ENCODE measurements around the gene CDH13.

The CDH13 gene

GRCh38 chr16:82949016-82949415 lies 322.2 kb downstream of the CDH13 start:
- Histone ChIP-seq H3K79me2 (ENCODE audit: control insufficient read depth, low read length) (no peaks in the 10 kb centered on the region), H3K4me1 (ENCODE audit: control insufficient read depth, low read length) (no peaks in the 10 kb centered on the region), H3K9me2 (replicated peaks; ENCODE audit: control insufficient read depth, low read length) (no peaks in the 10 kb centered on the region), H3K27me3 (ENCODE audit: control insufficient read depth, low read length) (no peaks in the 10 kb centered on the region), H3K4me2 (ENCODE audit: low read length) (no peak overlapping the region), H4K20me1 (ENCODE audit: control insufficient read depth, insufficient read depth, low read depth, low read length) (no peaks in the 10 kb centered on the region), H3K9me3 (ENCODE audit: control insufficient read depth, insufficient read depth, low read length) (no peaks in the 10 kb centered on the region), H3K27ac (ENCODE audit: low read depth, low read length) (no peak overlapping the region), H3F3A (ENCODE audit: control insufficient read depth, insufficient read depth) (no peaks in the 10 kb centered on the region), H3K4me3 (ENCODE audit: low read length) (no peak overlapping the region), H3K36me3 (ENCODE audit: control insufficient read depth, low read length) (no peaks in the 10 kb centered on the region)
- TF ChIP-seq EZH2phosphoT487 (IDR thresholded peaks at IDR 0.05; ENCODE audit: borderline replicate concordance, low read length): no peak
- TF ChIP-seq, protein P1, sequence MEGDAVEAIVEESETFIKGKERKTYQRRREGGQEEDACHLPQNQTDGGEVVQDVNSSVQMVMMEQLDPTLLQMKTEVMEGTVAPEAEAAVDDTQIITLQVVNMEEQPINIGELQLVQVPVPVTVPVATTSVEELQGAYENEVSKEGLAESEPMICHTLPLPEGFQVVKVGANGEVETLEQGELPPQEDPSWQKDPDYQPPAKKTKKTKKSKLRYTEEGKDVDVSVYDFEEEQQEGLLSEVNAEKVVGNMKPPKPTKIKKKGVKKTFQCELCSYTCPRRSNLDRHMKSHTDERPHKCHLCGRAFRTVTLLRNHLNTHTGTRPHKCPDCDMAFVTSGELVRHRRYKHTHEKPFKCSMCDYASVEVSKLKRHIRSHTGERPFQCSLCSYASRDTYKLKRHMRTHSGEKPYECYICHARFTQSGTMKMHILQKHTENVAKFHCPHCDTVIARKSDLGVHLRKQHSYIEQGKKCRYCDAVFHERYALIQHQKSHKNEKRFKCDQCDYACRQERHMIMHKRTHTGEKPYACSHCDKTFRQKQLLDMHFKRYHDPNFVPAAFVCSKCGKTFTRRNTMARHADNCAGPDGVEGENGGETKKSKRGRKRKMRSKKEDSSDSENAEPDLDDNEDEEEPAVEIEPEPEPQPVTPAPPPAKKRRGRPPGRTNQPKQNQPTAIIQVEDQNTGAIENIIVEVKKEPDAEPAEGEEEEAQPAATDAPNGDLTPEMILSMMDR (IDR thresholded peaks at IDR 0.05; ENCODE audit: low read depth, low read length, poor library complexity, severe bottlenecking): no peak

GRCh38 chr16:82953517-82953916 lies 326.7 kb downstream of the CDH13 start:
- Histone ChIP-seq H3K4me1 (ENCODE audit: control insufficient read depth, low read length) (no peaks in the 10 kb centered on the region), H3K27ac (ENCODE audit: low read depth, low read length) (no peak overlapping the region), H3K9me2 (replicated peaks; ENCODE audit: control insufficient read depth, low read length) (no peaks in the 10 kb centered on the region), H3K27me3 (ENCODE audit: control insufficient read depth, low read length) (no peaks in the 10 kb centered on the region), H3K4me2 (ENCODE audit: low read length) (no peak overlapping the region), H3K36me3 (ENCODE audit: control insufficient read depth, low read length) (no peaks in the 10 kb centered on the region), H3K4me3 (ENCODE audit: low read length) (no peak overlapping the region), H3K9me3 (ENCODE audit: control insufficient read depth, insufficient read depth, low read length) (no peaks in the 10 kb centered on the region), H3F3A (ENCODE audit: control insufficient read depth, insufficient read depth) (no peaks in the 10 kb centered on the region), H3K79me2 (ENCODE audit: control insufficient read depth, low read length) (no peaks in the 10 kb centered on the region), H4K20me1 (ENCODE audit: control insufficient read depth, insufficient read depth, low read depth, low read length) (no peaks in the 10 kb centered on the region)
- TF ChIP-seq EZH2phosphoT487 (IDR thresholded peaks at IDR 0.05; ENCODE audit: borderline replicate concordance, low read length): no peak

GRCh38 chr16:82954224-82954929 lies 327.6 kb downstream of the CDH13 start:
- Histone ChIP-seq H4K20me1 (ENCODE audit: control insufficient read depth, insufficient read depth, low read depth, low read length) (no peaks in the 10 kb centered on the region), H3K4me1 (ENCODE audit: control insufficient read depth, low read length) (no peaks in the 10 kb centered on the region), H3K9me2 (replicated peaks; ENCODE audit: control insufficient read depth, low read length) (no peaks in the 10 kb centered on the region), H3K27me3 (ENCODE audit: control insufficient read depth, low read length) (no peaks in the 10 kb centered on the region), H3K4me3 (ENCODE audit: low read length) (no peak overlapping the region), H3K79me2 (ENCODE audit: control insufficient read depth, low read length) (no peaks in the 10 kb centered on the region), H3K27ac (ENCODE audit: low read depth, low read length) (no peak overlapping the region), H3K36me3 (ENCODE audit: control insufficient read depth, low read length) (no peaks in the 10 kb centered on the region), H3K9me3 (ENCODE audit: control insufficient read depth, insufficient read depth, low read length) (no peaks in the 10 kb centered on the region), H3F3A (ENCODE audit: control insufficient read depth, insufficient read depth) (no peaks in the 10 kb centered on the region), H3K4me2 (ENCODE audit: low read length) (no peak overlapping the region)
- TF ChIP-seq, protein P1 (IDR thresholded peaks at IDR 0.05; ENCODE audit: low read depth, low read length, poor library complexity, severe bottlenecking): no peak
- no peak for TF ChIP-seq EZH2phosphoT487 (IDR thresholded peaks at IDR 0.05; ENCODE audit: borderline replicate concordance, low read length)

- Histone ChIP-seq H3K79me2 (ENCODE audit: control insufficient read depth, low read length) (no peaks in the 10 kb centered on the region), H4K20me1 (ENCODE audit: control insufficient read depth, insufficient read depth, low read depth, low read length) (no peaks in the 10 kb centered on the region), H3K4me3 (ENCODE audit: low read length) (no peak overlapping the region), H3K9me3 (ENCODE audit: control insufficient read depth, insufficient read depth, low read length) (no peaks in the 10 kb centered on the region), H3K27me3 (ENCODE audit: control insufficient read depth, low read length) (no peaks in the 10 kb centered on the region), H3K4me1 (ENCODE audit: control insufficient read depth, low read length) (no peaks in the 10 kb centered on the region), H3K27ac (ENCODE audit: low read depth, low read length) (no peak overlapping the region), H3K9me2 (replicated peaks; ENCODE audit: control insufficient read depth, low read length) (no peaks in the 10 kb centered on the region), H3F3A (ENCODE audit: control insufficient read depth, insufficient read depth) (no peaks in the 10 kb centered on the region), H3K4me2 (ENCODE audit: low read length) (no peak overlapping the region), H3K36me3 (ENCODE audit: control insufficient read depth, low read length) (no peaks in the 10 kb centered on the region)
- no peak for TF ChIP-seq EZH2phosphoT487 (IDR thresholded peaks at IDR 0.05; ENCODE audit: borderline replicate concordance, low read length)
- TF ChIP-seq, protein P1 (IDR thresholded peaks at IDR 0.05; ENCODE audit: low read depth, low read length, poor library complexity, severe bottlenecking): no peak
Observed at GRCh38 chr16:82955741-82956348, 329.1 kb downstream of the CDH13 start.

All from DOHH2 (cell line).